ENCODE data around the gene EYA4. TPM values are rescaled to one million over a fixed set of nuclear protein-coding genes. Genes with fewer than 3 reads are reported as not detected.

EYA4 gene
- total RNA-seq, 1 donor from 2014 or later = 9.7 TPM

DNA sequence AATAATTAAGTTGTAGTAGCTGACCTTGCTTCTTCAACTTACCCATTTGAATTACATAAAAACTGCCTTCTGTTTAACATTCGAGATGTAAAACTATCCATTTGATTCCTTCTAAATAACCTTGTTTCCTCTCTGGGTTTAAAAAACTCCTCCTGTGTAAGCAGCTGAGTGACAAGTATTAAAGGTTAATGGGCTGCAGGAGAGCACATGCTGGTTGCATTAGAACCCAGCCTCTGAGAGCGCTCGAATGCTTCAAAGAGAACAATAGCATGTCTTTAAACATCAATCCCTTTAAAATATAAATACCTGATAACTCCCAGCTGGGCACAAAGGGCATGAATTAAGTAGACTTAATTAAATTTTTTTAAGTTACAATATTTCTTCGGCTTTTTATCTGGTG lies 215.8 kb downstream of the EYA4 start:
- no peaks in the 10 kb centered on the region for H3K27me3 ChIP-seq (ENCODE audit: control insufficient read depth, insufficient read depth, low read length)
- DNase-seq (ENCODE audit: low read depth) (no peak), FAIRE-seq (no peak)
- TF ChIP-seq, protein P1, sequence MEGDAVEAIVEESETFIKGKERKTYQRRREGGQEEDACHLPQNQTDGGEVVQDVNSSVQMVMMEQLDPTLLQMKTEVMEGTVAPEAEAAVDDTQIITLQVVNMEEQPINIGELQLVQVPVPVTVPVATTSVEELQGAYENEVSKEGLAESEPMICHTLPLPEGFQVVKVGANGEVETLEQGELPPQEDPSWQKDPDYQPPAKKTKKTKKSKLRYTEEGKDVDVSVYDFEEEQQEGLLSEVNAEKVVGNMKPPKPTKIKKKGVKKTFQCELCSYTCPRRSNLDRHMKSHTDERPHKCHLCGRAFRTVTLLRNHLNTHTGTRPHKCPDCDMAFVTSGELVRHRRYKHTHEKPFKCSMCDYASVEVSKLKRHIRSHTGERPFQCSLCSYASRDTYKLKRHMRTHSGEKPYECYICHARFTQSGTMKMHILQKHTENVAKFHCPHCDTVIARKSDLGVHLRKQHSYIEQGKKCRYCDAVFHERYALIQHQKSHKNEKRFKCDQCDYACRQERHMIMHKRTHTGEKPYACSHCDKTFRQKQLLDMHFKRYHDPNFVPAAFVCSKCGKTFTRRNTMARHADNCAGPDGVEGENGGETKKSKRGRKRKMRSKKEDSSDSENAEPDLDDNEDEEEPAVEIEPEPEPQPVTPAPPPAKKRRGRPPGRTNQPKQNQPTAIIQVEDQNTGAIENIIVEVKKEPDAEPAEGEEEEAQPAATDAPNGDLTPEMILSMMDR (IDR thresholded peaks at IDR 0.05; ENCODE audit: insufficient read depth, low read length, severe bottlenecking) = no peak
- no peak overlapping the region for H3K4me3 ChIP-seq (ENCODE audit: low read depth, low read length)
- H3K36me3 ChIP-seq (ENCODE audit: control insufficient read depth, insufficient read depth, low read length) = no peaks in the 10 kb centered on the region

DNA sequence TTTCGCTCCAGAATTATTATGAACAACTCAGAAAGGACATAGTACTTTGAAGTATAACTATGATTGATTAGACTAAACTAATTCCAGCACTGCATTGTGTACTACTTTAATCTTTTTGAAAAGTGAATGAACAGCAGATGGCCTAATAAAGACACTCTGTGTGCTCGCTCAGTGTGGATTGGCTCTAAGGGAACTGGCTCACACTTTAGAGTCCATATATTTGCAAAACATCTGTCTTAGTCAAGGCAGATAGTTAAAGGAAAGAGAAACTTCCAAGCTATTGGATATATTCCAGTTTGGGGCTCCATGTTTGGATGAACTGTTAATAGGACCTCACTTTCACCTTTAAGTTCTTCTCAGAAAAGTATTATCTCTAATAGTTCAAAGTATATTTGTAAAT lies 218.9 kb downstream of the EYA4 start:
- H3K4me3 ChIP-seq (ENCODE audit: low read depth, low read length) = no peak overlapping the region
- DNase-seq (ENCODE audit: low read depth) = no peak
- no peak for FAIRE-seq
- H3K27me3 ChIP-seq (ENCODE audit: control insufficient read depth, insufficient read depth, low read length) = no peaks in the 10 kb centered on the region
- no peaks in the 10 kb centered on the region for H3K36me3 ChIP-seq (ENCODE audit: control insufficient read depth, insufficient read depth, low read length)
- TF ChIP-seq, protein P1 (IDR thresholded peaks at IDR 0.05; ENCODE audit: insufficient read depth, low read length, severe bottlenecking) = no peak

DNA sequence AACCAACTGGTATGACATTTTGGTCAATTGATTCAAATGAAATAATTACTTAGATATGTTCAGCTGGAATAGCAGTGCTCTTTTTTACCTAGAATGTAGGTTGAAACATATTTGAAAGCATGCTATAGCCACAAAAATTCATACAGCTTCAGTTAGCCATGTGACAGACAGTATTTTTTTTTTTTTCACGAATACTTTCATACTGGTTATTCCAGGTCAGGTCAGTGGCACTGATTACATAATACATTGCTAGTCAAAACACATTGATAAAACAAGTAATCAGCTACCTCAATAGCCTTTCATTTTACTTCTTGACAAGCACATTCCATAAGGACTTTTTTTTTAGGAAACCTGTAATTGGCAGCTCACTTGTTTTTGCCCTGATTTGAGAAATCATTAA lies 222.6 kb downstream of the EYA4 start:
- no peak for FAIRE-seq
- H3K27me3 ChIP-seq (ENCODE audit: control insufficient read depth, insufficient read depth, low read length) = no peaks in the 10 kb centered on the region
- peak; percentile 8 for DNase-seq (ENCODE audit: low read depth)
- H3K36me3 ChIP-seq (ENCODE audit: control insufficient read depth, insufficient read depth, low read length) = no peaks in the 10 kb centered on the region
- TF ChIP-seq, protein P1 (IDR thresholded peaks at IDR 0.05; ENCODE audit: insufficient read depth, low read length, severe bottlenecking) = no peak
- no peak overlapping the region for H3K4me3 ChIP-seq (ENCODE audit: low read depth, low read length)

DNA sequence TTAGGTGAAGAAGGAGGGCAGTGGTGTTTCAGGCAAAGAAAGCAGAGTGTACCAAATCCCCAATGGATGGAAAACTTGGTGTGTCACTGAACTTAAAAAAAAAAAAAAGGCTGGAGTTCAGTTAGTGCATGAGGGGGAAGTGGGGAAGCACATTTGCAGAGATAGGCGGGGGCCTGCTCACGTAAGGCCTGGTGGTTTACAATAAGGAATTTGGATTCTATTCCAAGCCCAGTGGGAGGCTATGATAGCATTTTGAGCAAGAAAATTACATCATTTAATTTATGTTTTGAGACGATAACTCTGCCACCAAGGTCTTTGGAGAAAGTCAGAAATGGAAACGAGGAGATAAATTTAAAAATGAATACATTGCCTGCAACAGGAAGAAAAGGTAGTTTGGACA lies 225.5 kb downstream of the EYA4 start:
- DNase-seq (ENCODE audit: low read depth) (no peak), FAIRE-seq (no peak)
- H3K27me3 ChIP-seq (ENCODE audit: control insufficient read depth, insufficient read depth, low read length) = no peaks in the 10 kb centered on the region
- no peak overlapping the region for H3K4me3 ChIP-seq (ENCODE audit: low read depth, low read length)
- TF ChIP-seq, protein P1 (IDR thresholded peaks at IDR 0.05; ENCODE audit: insufficient read depth, low read length, severe bottlenecking) = no peak
- no peaks in the 10 kb centered on the region for H3K36me3 ChIP-seq (ENCODE audit: control insufficient read depth, insufficient read depth, low read length)

DNA sequence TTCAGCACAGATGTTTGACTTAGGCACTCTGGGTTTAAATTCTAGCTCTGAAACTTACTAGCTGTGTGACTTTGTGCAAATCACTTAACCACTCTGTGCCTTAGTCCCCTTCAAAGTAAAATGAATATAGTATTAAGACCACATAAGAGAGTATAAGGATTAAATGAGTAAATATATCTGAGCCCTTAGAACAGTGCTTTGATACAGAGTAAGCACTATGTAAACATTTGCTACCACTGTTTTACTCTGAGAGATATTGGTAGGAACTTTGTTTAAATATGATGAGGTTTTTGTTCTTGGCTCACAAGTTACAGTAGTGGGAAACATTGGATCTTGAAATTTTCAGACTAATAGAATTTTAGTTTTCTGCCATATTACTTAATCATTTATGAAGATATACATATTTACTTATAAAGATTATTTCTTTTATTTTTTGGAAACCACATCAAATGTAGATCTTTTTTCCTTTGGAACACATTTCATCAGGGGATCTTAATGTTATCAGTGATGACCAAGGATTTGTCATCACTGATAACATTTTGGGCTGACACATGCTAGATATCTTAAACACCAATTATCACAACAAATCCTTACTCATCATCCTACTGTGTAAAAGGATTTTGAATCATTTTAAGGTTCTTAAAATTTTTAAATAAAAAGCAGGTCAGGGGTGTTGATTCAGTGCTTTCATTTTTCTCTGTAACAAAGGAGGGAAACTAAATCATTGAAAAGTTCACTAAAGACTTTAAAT lies 226.2 kb downstream of the EYA4 start:
- Histone ChIP-seq H3K36me3 (ENCODE audit: control insufficient read depth, insufficient read depth, low read length) (no peaks in the 10 kb centered on the region), H3K4me3 (ENCODE audit: low read depth, low read length) (no peak overlapping the region), H3K27me3 (ENCODE audit: control insufficient read depth, insufficient read depth, low read length) (no peaks in the 10 kb centered on the region)
- DNase-seq (ENCODE audit: low read depth) = peak; percentile 1
- TF ChIP-seq, protein P1 (IDR thresholded peaks at IDR 0.05; ENCODE audit: insufficient read depth, low read length, severe bottlenecking) = no peak
- no peak for FAIRE-seq

DNA sequence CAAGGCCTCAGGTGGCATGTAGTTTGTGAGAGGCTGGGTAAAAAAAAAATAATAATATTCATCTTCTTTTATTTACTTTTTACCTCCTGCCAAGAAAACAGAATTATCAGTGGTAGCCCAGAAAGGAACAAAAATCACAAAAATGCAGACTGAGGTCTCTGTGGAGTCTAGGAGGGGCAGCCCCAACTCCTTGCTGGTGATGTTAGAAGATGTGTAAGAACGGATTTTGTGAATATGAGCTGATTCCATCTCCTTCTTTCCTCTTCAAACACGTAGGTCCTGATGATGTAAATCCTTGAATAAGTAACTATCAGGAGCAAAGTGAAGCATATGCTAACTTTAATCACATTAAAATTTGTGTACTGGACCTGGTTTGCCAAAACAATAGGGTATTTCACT lies 226.8 kb downstream of the EYA4 start:
- no peaks in the 10 kb centered on the region for H3K27me3 ChIP-seq (ENCODE audit: control insufficient read depth, insufficient read depth, low read length)
- FAIRE-seq (no peak), DNase-seq (ENCODE audit: low read depth) (no peak)
- no peak overlapping the region for H3K4me3 ChIP-seq (ENCODE audit: low read depth, low read length)
- H3K36me3 ChIP-seq (ENCODE audit: control insufficient read depth, insufficient read depth, low read length) = no peaks in the 10 kb centered on the region
- TF ChIP-seq, protein P1 (IDR thresholded peaks at IDR 0.05; ENCODE audit: insufficient read depth, low read length, severe bottlenecking) = no peak

Measured in bronchial epithelial cell (primary cell).